NCI-H1436 treated with DMSO at 0.1 percent for 48 hours (cell line): Measurements from ENCODE around the gene MAPT.

ENCODE experiments used
- DNase-seq: peaks from one replicate; lab custom pipeline; 2025; lab: John Stamatoyannopoulos, UW

Gene MAPT

GRCh38 chr17:45894022-45894784 lies at the start of gene MAPT:
MAPT (plus strand) TSS chr17:45894554; CDS start chr17:45962338, 67,784 bp downstream.
- DNase-seq: peak; percentile 73

- DNase-seq: no peak
Observed at GRCh38 chr17:45844695-45845375, 49.5 kb upstream of the MAPT start, which contains the start of gene SPPL2C. SPPL2C (plus strand) TSS chr17:45844881; CDS start chr17:45844907, 26 bp downstream.

- no peak for DNase-seq
Observed at GRCh38 chr17:45845376-45846185, 48.8 kb upstream of the MAPT start.

GRCh38 chr17:45846223-45846622 lies 48.1 kb upstream of the MAPT start:
- no peak for DNase-seq

- no peak for DNase-seq
Observed at GRCh38 chr17:45846646-45847045, 47.7 kb upstream of the MAPT start.

GRCh38 chr17:45847101-45847500 lies 47.3 kb upstream of the MAPT start:
- no peak for DNase-seq

- DNase-seq: no peak
Observed at GRCh38 chr17:45847747-45848146, 46.6 kb upstream of the MAPT start.

GRCh38 chr17:45848405-45848804 lies 45.9 kb upstream of the MAPT start:
- DNase-seq: no peak

GRCh38 chr17:45848868-45849535 lies 45.4 kb upstream of the MAPT start:
- no peak for DNase-seq

- DNase-seq: no peak
Observed at GRCh38 chr17:45849536-45849990, 44.8 kb upstream of the MAPT start.

GRCh38 chr17:45850011-45850410 lies 44.3 kb upstream of the MAPT start:
- DNase-seq: no peak

GRCh38 chr17:45850468-45850867 lies 43.9 kb upstream of the MAPT start:
- DNase-seq: no peak

GRCh38 chr17:45851022-45851421 lies 43.3 kb upstream of the MAPT start:
- DNase-seq: no peak

- no peak for DNase-seq
Observed at GRCh38 chr17:45851464-45851863, 42.9 kb upstream of the MAPT start.

- DNase-seq: no peak
Observed at GRCh38 chr17:45851873-45852272, 42.5 kb upstream of the MAPT start.

- peak; percentile 27 for DNase-seq
Observed at GRCh38 chr17:45852535-45853297, 41.6 kb upstream of the MAPT start.

- no peak for DNase-seq
Observed at GRCh38 chr17:45854209-45854608, 40.1 kb upstream of the MAPT start.

GRCh38 chr17:45855691-45856336 lies 38.5 kb upstream of the MAPT start:
- DNase-seq: no peak

GRCh38 chr17:45857977-45858708 lies 36.2 kb upstream of the MAPT start:
- no peak for DNase-seq

- no peak for DNase-seq
Observed at GRCh38 chr17:45861165-45861564, 33.2 kb upstream of the MAPT start.
